Left forelimb (tissue), 1 donor: ENCODE results near the gene RUSF1.
"Not testable (repeated sequence)": the region's sequence is repeated elsewhere in the genome, so short reads cannot be mapped to it uniquely, and the experiment has no call there.

Experiments used
- DNase-seq: peaks from one replicate; pipeline ENCODE4 v3.0.0-alpha.2; 2018; ENCODE audit warnings: low spot score

The RUSF1 gene

DNA sequence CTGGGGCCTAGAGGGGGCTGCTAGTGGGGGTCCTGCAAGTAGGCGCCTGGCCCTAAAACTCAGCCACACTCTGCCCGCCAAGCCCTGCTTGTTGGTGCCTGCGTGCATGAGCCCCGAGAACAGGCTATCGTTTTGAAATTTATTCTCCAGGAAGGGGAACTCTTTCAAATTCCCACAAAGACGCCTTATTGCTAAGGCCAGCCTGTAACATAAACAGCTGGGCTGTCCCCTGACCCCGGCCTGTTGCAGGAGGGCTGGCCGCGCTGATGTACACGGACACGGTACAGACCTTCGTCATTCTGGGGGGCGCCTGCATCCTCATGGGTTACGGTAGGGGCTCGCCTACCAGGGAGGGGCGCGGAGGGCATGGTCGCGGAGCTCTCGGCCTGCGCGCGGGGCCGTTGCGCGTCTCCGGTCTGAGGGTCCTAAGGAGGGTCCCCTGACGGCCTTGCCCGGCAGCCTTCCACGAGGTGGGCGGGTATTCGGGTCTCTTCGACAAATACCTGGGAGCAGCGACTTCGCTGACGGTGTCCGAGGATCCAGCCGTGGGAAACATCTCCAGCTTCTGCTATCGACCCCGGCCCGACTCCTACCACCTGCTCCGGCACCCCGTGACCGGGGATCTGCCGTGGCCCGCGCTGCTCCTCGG, 21.0 kb downstream of the RUSF1 start:
- no peak for DNase-seq

DNA sequence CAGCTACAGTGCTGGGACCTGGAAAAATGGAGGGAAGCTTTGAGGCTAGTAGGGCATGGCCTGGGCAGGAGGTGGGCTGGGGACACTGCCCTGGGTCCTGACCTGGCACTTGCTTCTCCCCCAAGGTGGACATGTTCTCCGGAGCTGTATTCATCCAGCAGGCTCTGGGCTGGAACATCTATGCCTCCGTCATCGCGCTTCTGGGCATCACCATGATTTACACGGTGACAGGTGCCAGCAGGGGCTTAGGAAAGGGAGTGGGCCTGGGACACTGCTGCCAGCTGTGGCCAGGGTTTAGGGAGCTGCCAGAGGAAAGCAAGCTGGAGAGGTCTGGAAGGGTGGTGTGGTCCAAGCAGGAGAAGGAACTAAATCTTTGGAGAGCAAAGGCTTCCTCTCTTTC, 22.1 kb downstream of the RUSF1 start:
- DNase-seq = no peak

DNA sequence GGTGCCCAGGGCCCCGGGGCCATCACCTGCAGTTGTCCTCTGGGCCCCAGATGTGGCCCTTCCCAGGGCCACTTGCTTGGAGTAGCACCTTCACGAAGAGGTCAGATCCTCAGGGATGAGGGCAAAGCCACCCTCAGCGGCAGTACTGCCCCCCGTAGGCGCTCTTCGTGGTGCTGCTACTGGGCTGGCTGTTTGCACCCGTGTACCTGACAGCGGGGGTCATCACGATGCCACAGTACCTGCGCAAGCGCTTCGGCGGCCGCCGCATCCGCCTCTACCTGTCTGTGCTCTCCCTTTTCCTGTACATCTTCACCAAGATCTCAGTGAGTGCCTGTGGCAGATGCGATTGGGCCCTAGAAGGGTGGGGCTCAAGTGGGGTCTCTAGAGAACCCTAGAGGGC, 22.6 kb downstream of the RUSF1 start:
- no peak for DNase-seq

DNA sequence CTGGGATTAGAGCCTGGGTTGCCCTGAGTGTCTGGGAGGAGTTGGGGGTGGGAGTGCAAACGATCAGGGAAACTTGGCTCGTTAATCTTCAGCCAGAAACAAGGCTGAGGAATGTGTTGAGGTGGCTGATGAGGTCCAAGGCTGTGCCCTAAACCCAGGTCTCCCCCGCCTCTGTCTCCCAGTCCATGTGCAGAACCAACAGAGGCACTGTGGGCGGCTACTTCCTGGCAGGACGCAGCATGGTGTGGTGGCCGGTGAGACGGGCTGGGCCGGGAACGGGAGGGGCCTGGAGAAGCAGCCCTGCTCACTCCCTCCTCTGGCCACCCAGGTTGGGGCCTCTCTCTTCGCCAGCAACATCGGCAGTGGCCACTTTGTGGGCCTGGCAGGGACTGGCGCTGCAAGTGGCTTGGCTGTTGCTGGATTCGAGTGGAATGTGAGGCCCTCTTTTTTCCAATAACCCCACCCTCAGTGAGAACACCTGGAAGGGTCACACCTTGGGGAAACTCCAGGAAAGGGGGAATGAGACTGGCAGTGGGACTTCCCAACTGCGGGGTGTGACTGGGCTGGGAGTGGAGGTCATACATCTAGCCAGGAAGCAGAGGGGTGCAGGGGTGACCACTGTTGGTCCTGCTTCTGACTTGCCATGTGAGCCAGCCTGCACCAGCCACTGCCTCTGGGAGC, 23.6 kb downstream of the RUSF1 start:
- no peak for DNase-seq

DNA sequence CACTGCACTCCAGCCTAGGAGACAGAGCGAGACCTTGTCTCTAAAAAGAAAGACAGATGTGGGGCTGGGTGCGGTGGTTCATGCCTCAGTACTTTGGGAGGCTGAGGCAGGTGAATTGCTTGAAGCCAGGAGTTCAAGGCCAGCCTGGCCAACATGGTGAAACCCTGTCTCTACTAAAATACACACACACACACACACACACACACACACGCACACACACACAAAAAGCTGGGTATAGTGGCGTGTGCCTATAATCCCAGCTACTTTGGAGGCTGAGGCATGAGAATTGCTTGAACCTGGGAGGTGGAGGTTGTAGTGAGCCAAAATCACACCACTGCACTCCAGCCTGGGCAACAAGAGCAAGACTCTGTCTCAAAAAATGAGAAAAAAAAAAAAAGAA, 24.1 kb downstream of the RUSF1 start:
- not testable (repeated sequence) for DNase-seq

DNA sequence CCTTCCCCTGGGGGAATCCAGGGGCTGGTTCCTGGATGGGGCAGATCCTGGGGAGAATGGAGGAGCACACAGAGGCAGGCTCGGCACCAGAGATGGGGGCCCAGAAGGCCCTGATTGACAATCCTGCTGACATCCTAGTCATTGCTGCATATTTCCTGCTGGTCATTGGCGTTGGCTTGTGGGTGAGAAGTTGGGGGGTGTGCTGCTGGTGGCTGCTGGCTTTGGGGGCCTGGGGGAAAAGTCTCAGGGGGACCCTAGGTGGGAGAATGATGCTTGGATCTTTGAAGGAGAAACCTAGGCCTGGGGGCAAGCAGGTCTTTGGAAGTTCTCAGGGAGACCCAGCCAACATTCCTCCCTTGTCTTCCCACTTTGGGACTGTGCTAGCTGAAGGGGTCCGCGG, 25.1 kb downstream of the RUSF1 start, which contains the start of gene SLC5A2:
Gene SLC5A2, plus strand, starts transcription at position 43 of the 400 bp plus-strand sequence. Its CDS starts 14 bp downstream, at position 57.
- DNase-seq = no peak

DNA sequence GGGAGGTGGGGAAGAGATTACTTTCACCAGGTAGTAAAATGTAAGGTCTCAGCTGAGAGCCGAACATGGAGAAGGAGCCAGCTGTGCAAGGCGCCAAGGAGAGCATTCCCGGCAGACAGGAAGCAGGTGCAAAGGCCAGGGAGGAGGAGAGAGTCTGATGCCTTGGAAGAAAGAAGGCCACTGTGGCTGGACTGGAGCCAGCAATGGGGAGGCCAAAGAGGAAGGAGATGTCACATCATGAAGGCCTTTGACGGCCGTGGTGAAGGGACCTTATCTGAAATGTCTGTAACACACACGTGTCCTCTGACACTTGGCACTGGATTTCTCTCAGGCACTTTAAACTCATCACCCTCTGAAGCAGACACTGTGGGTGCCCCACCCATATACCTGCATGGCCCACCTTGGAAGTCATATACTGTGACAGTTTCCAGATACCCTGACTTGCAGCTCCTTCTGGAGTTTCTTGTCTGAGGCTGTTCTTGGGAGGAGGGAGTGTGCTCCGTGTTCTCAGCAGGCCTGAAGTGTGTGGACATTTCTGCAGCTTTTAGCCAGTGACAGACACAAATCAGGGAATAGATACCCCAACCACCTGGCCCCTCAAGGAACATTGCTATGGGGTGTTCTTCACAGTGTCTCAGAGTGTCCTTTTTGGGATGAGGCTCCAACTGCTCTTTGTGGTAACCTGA, 27.2 kb downstream of the RUSF1 start:
- peak; percentile 65 for DNase-seq

DNA sequence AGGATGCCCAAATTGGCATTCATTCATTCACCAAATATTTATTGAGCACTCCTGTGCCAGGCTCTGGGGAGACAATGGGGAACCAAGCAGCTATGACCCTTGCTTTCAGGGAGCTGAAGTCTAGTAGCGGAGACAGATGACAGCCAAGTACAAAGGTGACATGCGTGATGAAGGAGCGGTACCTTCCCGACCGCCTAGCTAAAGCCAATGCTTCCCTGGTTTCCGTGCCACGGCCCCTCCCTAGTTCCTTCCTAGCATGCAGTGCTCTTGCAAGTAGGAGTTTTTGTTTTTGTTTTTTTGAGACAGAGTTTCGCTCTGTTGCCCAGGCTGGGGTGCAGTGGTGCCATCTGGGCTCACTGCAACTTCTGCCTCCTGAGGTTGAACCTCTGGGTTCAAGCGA, 28.4 kb downstream of the RUSF1 start:
- no peak for DNase-seq

DNA sequence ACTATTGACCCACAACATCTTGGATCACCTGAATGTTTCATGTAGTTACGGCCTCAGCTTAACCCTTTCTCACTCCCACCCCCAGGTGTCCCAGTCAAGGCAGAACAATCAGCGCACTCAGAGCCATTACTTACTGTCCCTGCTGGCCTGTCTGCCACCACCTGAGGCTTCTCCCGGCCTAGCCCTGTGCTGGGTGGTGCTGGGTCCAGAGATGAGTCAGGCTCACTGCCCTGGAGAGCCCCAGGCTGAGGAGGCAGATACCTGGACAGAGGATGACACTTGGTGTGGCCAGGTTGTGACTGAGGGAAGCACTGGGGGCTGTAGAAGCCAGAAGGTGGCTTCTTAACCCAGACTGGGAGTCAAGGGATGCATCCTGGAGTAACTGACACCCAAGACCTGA, 29.2 kb downstream of the RUSF1 start:
- DNase-seq = no peak

DNA sequence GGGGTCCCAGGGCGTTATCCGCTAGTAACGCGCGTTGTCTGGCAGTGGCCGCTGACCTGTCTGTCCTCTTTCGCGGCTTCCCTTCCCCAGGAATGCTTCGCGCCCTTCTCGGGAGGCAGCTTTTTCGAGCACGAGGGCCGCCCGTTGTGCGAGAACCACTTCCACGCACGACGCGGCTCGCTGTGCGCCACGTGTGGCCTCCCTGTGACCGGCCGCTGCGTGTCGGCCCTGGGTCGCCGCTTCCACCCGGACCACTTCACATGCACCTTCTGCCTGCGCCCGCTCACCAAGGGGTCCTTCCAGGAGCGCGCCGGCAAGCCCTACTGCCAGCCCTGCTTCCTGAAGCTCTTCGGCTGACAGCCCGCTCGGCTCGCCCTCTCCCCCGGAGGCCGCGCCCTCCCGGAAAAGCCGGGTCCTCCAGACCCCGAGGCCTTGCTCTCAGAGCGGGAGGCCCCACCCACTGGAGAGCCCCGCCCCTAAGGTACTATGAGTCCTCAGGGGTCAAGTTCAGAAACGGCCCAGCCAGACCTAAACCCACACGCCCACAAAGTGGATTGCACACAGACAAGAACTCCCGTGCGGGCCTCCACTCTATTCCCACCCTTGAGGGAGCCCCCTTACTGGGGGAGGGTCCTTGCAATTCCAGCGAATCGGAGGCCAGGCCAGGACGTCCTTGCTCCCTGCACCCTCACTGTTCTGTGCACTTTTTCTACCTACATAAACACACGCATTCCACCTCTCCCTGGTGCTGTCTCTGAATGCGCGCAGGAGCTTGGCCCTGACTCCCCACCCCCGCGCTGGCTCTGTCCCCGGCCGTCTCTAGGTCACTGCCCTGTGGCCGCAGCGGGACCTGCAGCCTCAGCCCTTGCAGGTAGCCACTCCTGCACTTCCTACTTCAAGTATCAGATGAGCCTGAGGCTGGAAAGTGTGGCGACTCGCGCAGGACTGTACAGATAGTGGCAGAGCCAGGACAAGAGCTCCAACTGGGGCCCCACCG, 30.7 kb downstream of the RUSF1 start:
- no peak for DNase-seq

DNA sequence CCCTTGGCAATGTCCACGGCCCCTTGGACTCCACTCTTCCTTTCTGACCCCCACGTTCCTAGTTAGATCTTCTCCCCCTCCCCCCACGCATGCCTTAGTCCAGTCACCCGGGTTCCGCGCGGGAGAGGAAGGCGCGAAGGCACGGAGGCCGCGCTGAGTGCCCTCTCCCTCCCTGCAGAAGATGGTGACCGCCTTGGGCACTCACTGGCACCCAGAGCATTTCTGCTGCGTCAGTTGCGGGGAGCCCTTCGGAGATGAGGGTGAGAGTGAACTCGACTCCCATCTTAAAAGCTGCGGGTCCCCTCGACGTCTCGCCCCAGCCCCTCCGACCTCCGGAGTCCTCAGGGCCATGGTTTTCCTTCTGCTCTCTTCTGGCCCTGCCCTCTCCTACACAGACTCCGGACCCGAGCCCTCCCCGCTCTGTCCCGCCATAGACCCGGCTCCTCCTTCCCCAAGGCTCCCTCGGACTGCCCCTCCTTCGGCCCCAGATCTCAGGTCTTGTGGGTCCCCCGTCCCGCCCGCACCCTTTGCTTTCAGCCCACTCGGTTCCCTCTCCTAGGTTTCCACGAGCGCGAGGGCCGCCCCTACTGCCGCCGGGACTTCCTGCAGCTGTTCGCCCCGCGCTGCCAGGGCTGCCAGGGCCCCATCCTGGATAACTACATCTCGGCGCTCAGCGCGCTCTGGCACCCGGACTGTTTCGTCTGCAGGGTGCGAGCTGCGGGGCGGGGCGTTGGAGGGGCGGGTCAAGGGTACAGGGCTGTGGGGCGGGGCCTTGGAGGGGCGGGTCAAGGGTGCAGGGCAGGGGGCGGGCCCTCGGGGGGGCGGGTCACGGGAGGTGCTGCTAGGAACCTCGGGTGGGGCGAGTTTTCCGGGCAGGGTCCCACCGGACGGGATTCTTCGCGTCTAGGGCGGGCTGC, 31.6 kb downstream of the RUSF1 start:
- no peak for DNase-seq

DNA sequence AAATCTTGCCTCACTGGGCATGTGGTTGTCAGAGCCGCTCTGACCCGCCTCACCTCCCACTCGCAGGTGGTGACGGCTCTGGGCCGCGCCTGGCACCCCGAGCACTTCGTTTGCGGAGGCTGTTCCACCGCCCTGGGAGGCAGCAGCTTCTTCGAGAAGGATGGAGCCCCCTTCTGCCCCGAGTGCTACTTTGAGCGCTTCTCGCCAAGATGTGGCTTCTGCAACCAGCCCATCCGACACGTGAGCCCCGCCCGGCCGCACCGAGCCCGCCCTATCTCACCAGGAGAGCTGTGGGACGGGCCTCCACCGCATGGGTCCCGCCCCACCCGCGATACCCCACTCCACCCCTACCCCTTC, 32.3 kb downstream of the RUSF1 start:
- no peak for DNase-seq

DNA sequence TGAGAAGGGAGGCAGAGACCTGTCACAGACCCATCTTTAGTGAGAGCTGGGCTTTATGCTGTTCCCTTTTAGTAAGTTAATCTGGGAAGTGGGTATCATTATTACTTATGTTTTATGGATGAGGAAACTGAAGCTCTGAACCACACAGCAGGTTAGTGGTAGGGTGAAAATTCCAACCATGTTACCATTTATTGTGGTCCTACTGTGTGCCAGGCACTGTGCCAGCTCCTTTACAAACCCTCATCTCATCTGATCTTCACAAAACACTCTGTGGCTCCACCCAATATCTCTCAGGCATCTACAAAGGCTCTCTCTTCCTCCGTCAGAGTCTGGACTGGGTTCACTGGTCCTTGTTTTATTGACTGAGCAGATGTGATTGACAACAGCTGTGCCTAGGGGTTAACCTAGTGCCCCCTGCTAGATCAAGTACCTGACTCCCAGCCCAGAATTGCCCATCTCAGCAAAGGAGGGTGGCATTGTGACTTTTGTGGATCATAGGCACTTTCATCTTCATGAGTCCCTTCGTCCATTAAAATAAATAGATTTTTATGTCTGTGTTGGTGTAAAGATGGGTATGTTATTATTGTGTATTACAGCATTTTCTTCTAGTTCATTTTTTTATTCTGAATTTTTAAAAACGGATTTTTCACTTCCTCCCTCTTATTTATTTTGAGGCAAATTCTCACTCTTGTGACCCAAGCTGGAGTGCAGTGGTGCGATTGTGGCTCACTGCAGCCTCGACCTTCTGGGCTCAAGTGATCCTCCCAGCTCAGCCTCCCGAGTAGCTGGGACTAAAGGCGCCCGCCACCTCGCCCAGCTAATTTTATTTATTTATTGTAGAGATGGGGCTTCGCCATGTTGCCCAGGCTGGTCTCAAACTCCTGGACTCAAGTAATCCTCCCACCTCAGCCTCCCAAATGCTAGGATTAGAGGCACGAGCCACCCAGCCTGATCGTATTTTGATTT, 33.1 kb downstream of the RUSF1 start:
- DNase-seq = no peak

DNA sequence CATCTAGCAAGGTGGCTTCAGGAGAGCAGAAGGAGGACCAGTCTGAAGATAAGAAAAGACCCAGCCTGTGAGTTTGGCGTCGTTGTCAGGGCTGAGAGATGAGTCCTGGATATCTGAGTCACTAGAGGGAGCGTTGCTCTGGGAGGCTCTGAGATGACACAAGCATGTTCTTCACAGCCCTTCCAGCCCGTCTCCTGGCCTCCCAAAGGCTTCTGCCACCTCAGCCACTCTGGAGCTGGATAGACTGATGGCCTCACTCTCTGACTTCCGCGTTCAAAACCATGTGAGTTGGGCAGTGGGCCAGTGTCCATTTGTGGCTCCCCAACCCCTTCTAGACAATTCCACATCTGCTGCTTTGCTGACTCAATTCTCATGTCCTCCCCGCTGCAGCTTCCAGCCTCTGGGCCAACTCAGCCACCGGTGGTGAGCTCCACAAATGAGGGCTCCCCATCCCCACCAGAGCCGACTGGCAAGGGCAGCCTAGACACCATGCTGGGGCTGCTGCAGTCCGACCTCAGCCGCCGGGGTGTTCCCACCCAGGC, 33.9 kb downstream of the RUSF1 start:
- DNase-seq = no peak

DNA sequence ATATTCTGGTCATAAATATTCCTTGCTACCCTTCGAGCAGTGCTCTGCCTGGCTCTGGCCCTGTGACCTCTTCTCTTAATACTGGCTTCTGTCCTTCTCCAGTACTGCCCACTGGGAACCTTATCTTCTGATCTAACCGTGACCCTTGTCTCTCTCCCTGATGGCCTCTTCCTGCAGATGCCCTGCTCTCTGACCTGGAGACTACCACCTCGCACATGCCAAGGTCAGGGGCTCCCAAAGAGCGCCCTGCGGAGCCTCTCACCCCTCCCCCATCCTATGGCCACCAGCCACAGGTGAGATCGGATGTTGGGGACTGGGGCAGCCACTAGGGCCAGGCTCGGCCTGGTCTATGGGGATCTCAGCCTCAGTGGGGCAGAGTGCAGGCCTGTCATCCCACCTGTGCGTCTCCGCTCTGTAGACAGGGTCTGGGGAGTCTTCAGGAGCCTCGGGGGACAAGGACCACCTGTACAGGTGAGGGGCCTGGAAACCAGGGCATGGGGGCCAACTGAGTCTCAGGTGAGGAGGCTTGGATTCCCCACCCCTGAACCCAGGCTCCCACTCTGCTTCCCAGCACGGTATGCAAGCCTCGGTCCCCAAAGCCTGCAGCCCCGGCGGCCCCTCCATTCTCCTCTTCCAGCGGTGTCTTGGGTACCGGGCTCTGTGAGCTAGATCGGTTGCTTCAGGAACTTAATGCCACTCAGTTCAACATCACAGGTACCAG, 34.8 kb downstream of the RUSF1 start:
- no peak for DNase-seq

DNA sequence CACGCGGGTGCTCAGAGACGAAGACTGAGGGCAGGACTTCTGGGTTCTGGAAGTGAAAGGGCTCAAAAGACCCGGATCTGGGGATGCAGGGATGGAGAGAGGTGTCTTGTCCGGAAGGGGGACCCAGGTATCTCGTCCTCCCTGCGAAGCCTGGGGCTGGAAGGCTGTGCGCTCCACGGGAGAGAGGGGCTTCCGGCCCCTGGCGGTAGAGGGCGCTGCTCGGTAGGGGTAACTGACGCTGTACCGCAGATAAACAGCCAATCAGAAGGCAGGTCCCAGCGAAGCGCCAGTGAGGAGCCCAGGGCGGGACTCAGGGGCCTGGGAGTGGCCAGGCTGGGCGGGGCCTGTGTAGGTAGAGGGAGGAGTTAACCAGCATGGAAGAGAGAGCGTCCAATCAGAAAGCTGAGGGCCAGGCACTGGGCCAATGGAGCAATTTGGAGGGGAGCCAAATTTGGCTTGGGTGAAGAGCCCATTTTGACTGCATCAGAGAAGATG, 35.4 kb downstream of the RUSF1 start:
- peak; percentile 89 for DNase-seq

DNA sequence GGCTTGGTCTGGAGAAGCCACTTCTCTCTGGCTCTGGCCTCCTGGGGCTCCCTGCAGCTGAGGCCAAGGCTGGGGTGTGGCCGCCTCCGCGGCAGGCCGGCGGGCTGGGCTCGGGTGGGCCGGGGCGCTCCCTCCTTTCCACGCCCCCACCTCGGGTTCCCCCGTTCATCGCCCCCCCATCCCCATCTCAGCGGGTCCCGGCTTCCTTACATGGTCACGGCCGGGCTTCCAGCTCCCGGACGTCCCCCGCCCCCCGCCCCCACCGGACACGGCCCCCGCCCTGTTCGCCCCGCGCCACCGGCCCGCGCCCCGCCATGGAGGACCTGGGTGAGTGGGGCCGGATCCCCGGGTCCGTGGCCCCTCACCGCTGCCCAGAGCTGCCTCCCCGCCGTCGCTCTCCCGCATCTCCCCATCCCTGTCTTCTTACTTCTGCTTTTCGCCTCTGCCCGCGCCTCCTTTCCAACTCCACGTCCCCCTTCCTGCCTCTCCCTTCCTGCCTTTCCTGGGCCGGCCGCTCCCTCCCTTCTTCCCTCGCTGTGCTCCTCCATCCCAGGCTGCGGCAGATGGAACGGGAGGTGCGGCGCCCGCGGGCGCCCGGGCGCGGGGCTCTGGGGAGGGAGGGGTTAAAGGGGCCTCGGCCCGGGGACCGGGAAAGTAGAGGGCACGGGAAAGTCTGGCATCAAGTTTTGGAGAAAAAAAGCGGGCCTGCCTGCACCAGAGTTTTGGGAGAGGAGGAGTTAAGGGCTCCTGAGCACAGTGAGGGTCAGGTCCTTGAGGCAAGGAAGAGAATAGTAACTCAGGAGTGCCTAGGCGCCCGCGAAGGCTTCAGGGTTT, 36.1 kb downstream of the RUSF1 start, which contains the start of gene TGFB1I1:
Gene TGFB1I1, plus strand, starts transcription at position 278 of the 834 bp plus-strand sequence. Its CDS starts 37 bp downstream, at position 315.
- DNase-seq = peak; percentile 87
